ENCODE data around the gene DSCAM.

The DSCAM gene

GRCh38 chr21:40850071-40850470, 3.1 kb upstream of the DSCAM start:
- TF ChIP-seq, protein P1, sequence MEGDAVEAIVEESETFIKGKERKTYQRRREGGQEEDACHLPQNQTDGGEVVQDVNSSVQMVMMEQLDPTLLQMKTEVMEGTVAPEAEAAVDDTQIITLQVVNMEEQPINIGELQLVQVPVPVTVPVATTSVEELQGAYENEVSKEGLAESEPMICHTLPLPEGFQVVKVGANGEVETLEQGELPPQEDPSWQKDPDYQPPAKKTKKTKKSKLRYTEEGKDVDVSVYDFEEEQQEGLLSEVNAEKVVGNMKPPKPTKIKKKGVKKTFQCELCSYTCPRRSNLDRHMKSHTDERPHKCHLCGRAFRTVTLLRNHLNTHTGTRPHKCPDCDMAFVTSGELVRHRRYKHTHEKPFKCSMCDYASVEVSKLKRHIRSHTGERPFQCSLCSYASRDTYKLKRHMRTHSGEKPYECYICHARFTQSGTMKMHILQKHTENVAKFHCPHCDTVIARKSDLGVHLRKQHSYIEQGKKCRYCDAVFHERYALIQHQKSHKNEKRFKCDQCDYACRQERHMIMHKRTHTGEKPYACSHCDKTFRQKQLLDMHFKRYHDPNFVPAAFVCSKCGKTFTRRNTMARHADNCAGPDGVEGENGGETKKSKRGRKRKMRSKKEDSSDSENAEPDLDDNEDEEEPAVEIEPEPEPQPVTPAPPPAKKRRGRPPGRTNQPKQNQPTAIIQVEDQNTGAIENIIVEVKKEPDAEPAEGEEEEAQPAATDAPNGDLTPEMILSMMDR (IDR thresholded peaks at IDR 0.05; ENCODE audit: extremely low read depth, insufficient read depth, missing control alignments) = no peak
- DNase-seq (ENCODE audit: low spot score) = no peak
- in situ Hi-C loops (cut with MboI; ENCODE audit: low pct_unique_long_range_greater_than_20kb, low sequenced_read_pairs, unreplicated experiment) = no loop called here

GRCh38 chr21:40847951-40848350, 993 bp upstream of the DSCAM start:
- no peak for DNase-seq (ENCODE audit: low spot score)
- in situ Hi-C loops (cut with MboI; ENCODE audit: low pct_unique_long_range_greater_than_20kb, low sequenced_read_pairs, unreplicated experiment) = no loop called here
- TF ChIP-seq, protein P1 (IDR thresholded peaks at IDR 0.05; ENCODE audit: extremely low read depth, insufficient read depth, missing control alignments) = no peak

- no peak for DNase-seq (ENCODE audit: low spot score)
- in situ Hi-C loops (cut with MboI; ENCODE audit: low pct_unique_long_range_greater_than_20kb, low sequenced_read_pairs, unreplicated experiment) = no loop called here
- TF ChIP-seq, protein P1 (IDR thresholded peaks at IDR 0.05; ENCODE audit: extremely low read depth, insufficient read depth, missing control alignments) = no peak
These were observed 855 bp downstream of the DSCAM start for GRCh38 chr21:40846103-40846502.

DNA sequence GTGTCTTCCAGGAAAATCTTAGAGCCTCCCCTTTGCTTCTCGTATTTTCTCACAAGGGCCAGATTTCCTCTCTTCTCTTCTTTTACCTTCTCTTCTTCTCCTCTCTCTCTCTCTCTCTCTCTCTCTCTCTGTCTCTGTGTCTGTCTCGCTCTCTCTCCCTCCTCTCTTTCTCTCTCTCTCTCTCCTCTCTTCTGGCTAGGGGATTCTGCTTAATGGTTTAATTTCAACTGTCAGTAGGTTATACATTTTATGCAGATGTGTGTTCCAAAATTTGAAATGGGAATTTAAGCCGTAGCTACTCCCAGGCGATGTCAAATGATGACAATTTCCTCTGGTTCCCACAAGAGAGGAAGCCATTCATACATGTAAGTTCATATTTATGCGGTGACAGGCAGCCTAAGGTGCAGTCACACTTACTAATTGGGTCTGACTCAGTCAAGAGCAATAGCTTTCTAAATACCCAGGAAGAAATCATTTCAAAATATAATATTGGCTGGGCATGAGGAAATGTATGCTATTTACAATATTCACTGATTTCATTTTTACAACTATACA, 1.4 kb downstream of the DSCAM start:
- DNase-seq (ENCODE audit: low spot score) = no peak
- in situ Hi-C loops (cut with MboI; ENCODE audit: low pct_unique_long_range_greater_than_20kb, low sequenced_read_pairs, unreplicated experiment) = no loop called here
- TF ChIP-seq, protein P1 (IDR thresholded peaks at IDR 0.05; ENCODE audit: extremely low read depth, insufficient read depth, missing control alignments) = no peak

DNA sequence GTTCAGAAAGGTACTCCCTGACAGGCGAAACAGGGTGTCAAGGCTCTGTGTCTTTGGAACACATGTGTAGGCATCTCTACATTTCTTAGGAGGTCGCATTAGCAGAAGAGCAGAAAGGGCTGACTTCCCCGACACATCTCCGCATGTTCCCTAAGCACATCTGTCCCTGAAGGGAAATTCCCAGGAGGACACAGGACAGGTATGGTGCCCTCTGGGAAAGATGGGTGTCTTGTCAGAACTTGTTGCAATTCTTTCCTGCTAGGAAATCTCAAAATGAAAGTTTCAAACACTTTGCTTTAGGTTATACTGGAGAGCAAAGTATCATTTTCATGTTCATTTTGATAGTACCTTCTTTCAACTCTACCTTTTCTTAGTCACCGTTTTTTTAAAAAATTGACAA, 2.0 kb downstream of the DSCAM start:
- no peak for DNase-seq (ENCODE audit: low spot score)
- TF ChIP-seq, protein P1 (IDR thresholded peaks at IDR 0.05; ENCODE audit: extremely low read depth, insufficient read depth, missing control alignments) = no peak
- in situ Hi-C loops (cut with MboI; ENCODE audit: low pct_unique_long_range_greater_than_20kb, low sequenced_read_pairs, unreplicated experiment) = no loop called here

DNA sequence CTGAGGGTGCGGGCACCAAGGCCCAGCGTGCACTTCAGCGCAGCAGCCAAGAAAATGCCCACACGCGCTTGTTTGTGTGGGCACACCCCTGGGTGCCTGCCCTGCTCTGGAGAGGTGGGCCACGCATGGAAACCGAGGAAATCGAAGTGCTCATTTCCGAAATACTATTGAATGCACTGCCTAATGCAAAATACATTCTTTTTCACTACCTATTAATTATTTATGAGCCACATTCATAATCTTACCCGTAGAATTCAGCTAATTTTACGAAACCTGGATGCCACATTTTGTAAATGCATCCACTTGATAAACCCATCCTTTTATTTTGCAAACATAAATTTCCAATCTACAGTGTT, 4.8 kb downstream of the DSCAM start:
- TF ChIP-seq, protein P1 (IDR thresholded peaks at IDR 0.05; ENCODE audit: extremely low read depth, insufficient read depth, missing control alignments) = no peak
- in situ Hi-C loops (cut with MboI; ENCODE audit: low pct_unique_long_range_greater_than_20kb, low sequenced_read_pairs, unreplicated experiment) = no loop called here

More for the DNA sequence above, 4.8 kb downstream of the DSCAM start:
- DNase-seq (ENCODE audit: low spot score) = no peak

All from GM13977 (cell line).